ENCODE measurements around the gene UPF3A.
"Not testable (repeated sequence)": the region's sequence is repeated elsewhere in the genome, so short reads cannot be mapped to it uniquely, and the experiment has no call there.

Gene UPF3A

GRCh38 chr13:114281351-114282040 lies at the start of gene UPF3A:
UPF3A (plus strand) TSS chr13:114281601; CDS start chr13:114281640, 39 bp downstream.
- DNase-seq (ENCODE audit: low read depth), result peak; percentile 80

- DNase-seq (ENCODE audit: low read depth), result no peak
Measured at GRCh38 chr13:114231886-114232285, 49.5 kb upstream of the UPF3A start.

DNA sequence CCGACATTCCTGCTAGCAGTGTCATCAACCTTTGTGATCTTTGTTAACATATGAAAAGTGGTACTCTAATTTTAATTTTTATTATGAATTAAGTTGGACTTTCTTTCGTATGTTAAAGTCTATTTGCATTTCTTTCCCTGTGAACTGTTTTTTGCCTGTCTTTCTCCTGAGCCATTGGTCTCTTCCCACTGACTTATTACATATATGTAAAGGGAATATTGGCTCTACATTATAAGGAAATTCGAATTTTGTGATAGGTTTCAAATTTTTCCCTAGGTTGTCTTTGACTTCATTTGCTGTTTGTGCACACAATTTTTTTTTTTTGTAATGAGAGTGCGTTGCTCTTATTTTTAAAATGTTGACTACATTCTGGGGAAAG lies 47.1 kb upstream of the UPF3A start:
- DNase-seq (ENCODE audit: low read depth), result no peak

- DNase-seq (ENCODE audit: low read depth), result peak; percentile 90
Measured at GRCh38 chr13:114234645-114235421, 46.6 kb upstream of the UPF3A start, which contains the start of gene CDC16. CDC16 (plus strand) TSS chr13:114234897; CDS start chr13:114235085, 188 bp downstream.

DNA sequence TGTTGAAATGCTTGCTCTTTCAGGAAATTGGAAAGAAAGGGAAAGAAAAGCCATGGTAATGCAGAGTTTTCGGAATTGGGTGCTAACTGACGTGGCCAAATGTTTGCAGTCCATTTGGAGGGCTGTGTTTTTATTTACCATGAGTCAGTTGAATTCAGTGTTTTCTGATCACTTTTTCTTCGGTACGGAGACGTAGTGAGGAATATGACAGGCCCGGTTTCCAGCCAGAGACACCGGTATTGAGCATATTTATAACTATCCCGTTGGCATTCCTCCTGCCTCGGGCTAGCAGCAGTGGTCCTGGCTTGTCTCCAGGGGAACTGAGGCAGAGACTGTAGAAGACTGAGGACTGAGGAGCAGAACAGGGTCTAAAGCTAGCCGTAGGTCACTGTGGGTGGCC lies 45.7 kb upstream of the UPF3A start:
- DNase-seq (ENCODE audit: low read depth), result no peak

- DNase-seq (ENCODE audit: low read depth), result no peak
Measured at GRCh38 chr13:114236227-114236626, 45.2 kb upstream of the UPF3A start.

GRCh38 chr13:114237415-114238112 lies 43.8 kb upstream of the UPF3A start:
- DNase-seq (ENCODE audit: low read depth), result no peak

- no peak for DNase-seq (ENCODE audit: low read depth)
Measured at GRCh38 chr13:114241918-114242317, 39.5 kb upstream of the UPF3A start.

DNA sequence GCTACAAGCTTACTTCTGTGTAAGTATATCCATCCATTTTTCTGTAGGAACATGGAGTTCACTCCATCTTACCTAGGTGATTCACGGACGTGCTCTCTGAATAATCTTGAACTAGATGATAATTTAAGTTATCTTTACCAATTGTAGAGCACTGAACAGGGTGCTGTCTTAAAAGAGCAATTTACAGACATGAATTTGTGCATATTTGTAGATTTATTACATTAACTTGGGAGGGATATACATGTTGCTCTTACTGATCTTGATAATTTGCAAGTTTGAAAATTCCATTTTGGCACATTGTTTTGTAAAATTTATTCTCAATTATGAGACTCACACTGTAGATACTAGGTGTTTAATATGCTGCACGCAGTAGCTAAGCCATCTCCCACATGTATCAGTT lies 37.4 kb upstream of the UPF3A start:
- no peak for DNase-seq (ENCODE audit: low read depth)

- no peak for DNase-seq (ENCODE audit: low read depth)
Measured at GRCh38 chr13:114244637-114245036, 36.8 kb upstream of the UPF3A start.

DNA sequence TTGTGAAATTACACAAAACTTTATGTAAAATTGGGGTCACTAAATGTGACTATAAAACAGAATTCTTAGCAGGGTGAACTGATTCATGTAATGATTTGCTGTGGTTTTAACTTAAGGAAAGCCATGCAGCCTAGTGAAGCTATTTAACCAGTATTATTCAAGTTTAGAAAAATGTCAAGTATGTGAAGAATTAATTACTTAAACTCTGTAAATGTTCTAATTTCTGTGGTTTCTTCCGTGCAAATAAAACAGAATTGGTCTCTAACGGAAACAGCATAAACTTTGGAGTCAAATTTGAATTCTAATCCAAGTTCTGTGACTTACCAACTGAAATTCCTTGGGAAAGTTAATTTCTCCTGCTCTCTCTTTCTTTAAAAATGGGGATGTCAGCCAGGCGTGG lies 33.4 kb upstream of the UPF3A start:
- no peak for DNase-seq (ENCODE audit: low read depth)

DNA sequence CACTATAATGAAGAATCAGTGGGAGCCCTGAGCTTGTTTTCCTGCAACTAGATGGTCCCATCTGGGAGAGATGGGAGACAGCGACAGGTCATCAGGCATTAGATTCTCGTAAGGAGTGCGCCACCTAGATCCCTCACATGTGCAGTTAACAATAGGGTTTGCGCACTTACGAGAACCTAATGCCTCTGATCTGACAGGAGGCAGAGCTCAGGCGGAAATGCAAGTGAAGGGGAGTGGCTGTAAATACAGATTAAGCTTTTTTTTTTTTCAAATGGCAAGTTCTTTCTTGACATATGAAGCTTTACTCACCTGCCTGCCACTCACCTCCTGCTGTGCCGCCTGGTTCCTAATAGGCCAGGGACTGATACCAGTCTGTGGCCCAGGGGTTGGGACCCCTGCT lies 32.3 kb upstream of the UPF3A start:
- DNase-seq (ENCODE audit: low read depth), result no peak

DNA sequence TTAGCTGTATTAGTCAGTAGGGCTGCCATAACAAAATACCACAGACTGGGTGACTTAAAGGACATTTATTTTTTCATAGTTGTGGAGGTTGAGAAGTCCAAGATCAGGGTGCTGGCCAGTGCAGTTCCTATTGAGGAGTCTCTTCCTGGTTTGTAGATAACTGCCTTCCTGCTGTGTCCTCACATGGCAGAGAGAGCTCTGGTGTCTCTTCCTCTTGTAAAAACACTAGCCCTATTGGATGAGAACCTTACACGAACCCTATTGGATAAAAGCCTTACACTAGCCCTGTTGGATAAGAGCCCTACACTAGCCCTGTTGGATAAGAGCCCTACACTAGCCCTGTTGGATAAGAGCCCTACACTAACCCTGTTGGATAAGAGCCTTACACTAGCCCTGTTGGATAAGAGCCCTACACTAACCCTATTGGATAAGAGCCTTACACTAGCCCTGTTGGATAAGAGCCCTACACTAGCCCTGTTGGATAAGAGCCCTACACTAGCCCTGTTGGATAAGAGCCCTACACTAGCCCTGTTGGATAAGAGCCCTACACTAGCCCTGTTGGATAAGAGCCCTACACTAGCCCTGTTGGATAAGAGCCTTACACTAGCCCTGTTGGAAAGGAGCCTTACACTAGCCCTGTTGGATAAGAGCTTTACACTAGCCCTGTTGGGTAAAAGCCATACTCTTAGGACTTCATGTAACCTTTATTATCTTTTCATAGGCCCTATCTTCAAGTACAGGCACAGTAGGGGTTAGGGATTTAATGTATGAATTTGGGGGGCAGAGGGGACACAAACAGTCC lies 29.6 kb upstream of the UPF3A start:
- not testable (repeated sequence) for DNase-seq (ENCODE audit: low read depth)

- no peak for DNase-seq (ENCODE audit: low read depth)
Measured at GRCh38 chr13:114256547-114256946, 24.9 kb upstream of the UPF3A start.

DNA sequence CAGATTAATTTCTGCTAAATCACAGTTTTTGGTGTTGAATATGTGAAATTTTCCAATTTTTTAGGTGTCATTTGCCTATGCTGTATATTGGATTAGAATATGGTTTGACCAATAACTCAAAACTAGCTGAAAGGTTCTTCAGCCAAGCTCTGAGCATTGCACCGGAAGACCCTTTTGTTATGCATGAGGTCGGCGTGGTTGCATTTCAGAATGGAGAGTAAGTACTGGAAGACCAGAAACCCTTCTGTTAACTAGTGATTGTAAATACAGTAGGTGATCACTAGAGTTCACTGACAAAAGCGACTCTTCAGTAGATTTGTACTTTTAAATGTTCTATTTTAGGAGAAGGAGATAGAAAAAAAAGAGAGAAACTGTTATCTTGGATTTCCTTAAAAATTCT lies 24.4 kb upstream of the UPF3A start:
- DNase-seq (ENCODE audit: low read depth), result no peak

GRCh38 chr13:114258589-114258988 lies 22.8 kb upstream of the UPF3A start:
- no peak for DNase-seq (ENCODE audit: low read depth)

DNA sequence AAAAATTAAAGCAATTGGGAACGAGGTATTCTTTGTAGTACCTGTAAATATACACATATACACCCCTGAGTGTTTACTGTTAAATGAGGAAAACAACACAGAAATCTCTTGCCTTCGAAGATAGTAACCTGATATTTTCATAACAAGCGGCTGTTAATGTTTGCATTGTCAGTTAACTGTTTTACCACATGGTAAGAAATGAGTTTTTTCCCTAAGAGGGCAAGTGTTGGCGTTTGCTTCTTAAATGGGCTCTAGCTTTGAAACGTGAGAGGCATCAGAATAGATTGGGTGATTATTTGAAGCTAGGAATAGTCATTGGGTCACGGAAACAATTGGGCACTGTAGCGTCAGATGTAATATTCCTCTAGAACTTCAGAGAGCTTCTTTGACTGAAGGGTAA lies 22.0 kb upstream of the UPF3A start:
- no peak for DNase-seq (ENCODE audit: low read depth)

DNA sequence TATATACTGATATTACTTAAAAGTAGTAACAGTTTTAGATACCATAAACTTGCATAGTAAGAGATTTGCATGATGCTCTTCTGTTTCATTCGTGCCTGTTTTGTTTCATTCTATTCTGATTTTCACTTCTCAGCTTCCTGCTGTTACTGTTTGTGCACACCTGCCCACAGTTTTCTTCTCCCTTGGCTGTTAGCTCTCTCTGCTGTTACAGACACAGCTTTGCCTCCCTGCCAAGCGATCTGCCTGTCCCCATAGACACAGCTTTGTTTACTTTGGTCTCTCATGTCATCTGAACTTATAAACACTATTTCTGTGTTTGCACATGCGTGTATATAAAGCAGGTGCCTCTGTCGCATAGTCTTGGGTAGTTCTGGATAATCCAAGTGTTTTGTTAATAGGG lies 21.4 kb upstream of the UPF3A start:
- no peak for DNase-seq (ENCODE audit: low read depth)

DNA sequence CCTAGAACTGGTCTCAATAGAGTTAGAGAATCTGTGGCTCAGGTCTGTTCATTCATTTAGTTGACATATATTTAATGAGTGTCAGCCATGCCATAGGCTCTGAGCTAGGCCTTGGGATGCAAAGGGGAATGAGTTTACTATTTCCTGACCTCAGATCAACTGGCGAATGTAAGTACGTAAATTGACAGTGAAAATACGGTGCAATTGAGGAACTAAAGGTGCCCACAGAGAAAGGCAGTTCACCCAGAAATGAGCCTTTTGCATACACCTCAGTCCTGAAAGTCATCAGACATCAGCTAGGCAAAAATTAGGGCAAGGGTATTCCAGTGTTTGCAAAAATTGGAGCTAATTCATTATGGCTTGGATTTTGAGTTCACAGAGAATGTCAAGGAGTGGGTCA lies 20.6 kb upstream of the UPF3A start:
- no peak for DNase-seq (ENCODE audit: low read depth)

- DNase-seq (ENCODE audit: low read depth), result no peak
Measured at GRCh38 chr13:114261328-114261965, 20.0 kb upstream of the UPF3A start.

GRCh38 chr13:114263578-114263977 lies 17.8 kb upstream of the UPF3A start:
- no peak for DNase-seq (ENCODE audit: low read depth)

DNA sequence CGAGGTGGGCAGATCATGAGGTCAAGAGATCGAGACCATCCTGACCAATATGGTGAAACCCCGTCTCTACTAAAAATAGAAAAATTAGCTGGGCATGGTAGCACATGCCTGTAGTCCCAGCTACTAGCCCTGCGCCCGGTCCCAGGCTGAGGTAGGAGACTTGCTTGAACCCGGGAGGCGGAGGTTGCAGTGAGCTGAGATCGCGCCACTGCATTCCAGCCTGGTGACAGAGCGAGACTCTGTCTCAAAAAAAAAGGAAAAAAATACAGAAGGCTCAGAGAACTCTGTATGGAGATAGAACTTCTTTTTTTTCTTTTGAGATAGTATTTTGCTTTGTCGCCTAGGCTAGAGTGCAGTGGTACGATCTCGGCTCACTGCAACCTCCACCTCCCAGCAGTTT lies 17.1 kb upstream of the UPF3A start:
- not testable (repeated sequence) for DNase-seq (ENCODE audit: low read depth)

All from stimulated activated CD8-positive, alpha-beta memory T cell treated with anti-CD3 and anti-CD28 coated beads, Interleukin-4, amount 100 ng/mL, for 24 hours (primary cell).